Muscle layer of duodenum (tissue), 2 donors: ENCODE results near the gene FAM13C.

Experiments used
- H3K27ac ChIP-seq: one replicate; pipeline ENCODE4 v1.7.0; 2013; ENCODE audit warnings: mild to moderate bottlenecking, low read length
- H3K27me3 ChIP-seq: one replicate; pipeline ENCODE4 v1.7.0; 2013; ENCODE audit warnings: low read depth, mild to moderate bottlenecking, control low read depth, low read length
- H3K36me3 ChIP-seq, 2 donors: one replicate each; pipeline ENCODE4 v1.7.0; 2013; ENCODE audit warnings: low read length in 2 of 2, control low read depth in 1 of 2, mild to moderate bottlenecking in 1 of 2; ENCODE audit not compliant: insufficient read depth in 2 of 2, control insufficient read depth in 1 of 2
- H3K4me1 ChIP-seq, 2 donors: one replicate each; pipeline ENCODE4 v1.7.0; 2013; ENCODE audit warnings: low read length in 2 of 2, mild to moderate bottlenecking in 2 of 2, control low read depth in 1 of 2, moderate library complexity in 1 of 2; ENCODE audit not compliant: insufficient read depth in 2 of 2, control insufficient read depth in 1 of 2
- H3K4me3 ChIP-seq, 2 donors: one replicate each; pipeline ENCODE4 v1.7.0; 2013; ENCODE audit warnings: low read length in 2 of 2, low read depth in 1 of 2, mild to moderate bottlenecking in 1 of 2
- H3K9me3 ChIP-seq, 2 donors: one replicate each; pipeline ENCODE4 v1.7.0; 2013; ENCODE audit warnings: low read length in 2 of 2, control low read depth in 1 of 2, mild to moderate bottlenecking in 1 of 2; ENCODE audit not compliant: control insufficient read depth in 1 of 2
- donor health status: healthy.

Gene FAM13C

DNA sequence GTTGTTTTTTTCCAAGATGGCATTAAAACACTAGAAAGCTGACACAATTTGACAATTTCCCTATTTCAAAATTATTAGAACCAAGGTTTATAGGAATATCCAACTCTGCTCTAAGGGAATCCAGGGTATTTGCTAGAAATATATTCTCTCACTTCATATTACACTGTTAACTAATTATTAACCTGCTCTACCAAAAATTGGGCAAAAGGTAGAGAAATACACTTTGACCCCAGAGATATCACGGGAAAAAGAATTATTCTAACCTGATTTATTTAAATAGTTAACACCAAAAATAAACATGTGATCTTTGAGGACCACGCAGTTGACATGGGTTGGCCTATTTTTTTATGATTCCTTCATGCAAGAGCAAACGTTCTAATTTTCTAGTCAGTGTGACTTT, 21.6 kb upstream of the FAM13C start:
- H3K4me3 ChIP-seq, result no peak overlapping the region
- H3K27me3 ChIP-seq, result no peaks in the 10 kb centered on the region
- H3K4me1 ChIP-seq, result peaks cover 0 to 8% of the 10 kb centered on the region in 2 donors
- H3K27ac ChIP-seq, result no peak overlapping the region
- H3K36me3 ChIP-seq, result no peaks in the 10 kb centered on the region
- H3K9me3 ChIP-seq, result no peaks in the 10 kb centered on the region

- Histone ChIP-seq H3K27ac (no peak overlapping the region), H3K27me3 (no peaks in the 10 kb centered on the region), H3K4me1 (peaks cover 0 to 8% of the 10 kb centered on the region in 2 donors), H3K4me3 (no peak overlapping the region), H3K36me3 (no peaks in the 10 kb centered on the region), H3K9me3 (no peaks in the 10 kb centered on the region)
Observed at GRCh38 chr10:59383436-59383835, 21.1 kb upstream of the FAM13C start.

DNA sequence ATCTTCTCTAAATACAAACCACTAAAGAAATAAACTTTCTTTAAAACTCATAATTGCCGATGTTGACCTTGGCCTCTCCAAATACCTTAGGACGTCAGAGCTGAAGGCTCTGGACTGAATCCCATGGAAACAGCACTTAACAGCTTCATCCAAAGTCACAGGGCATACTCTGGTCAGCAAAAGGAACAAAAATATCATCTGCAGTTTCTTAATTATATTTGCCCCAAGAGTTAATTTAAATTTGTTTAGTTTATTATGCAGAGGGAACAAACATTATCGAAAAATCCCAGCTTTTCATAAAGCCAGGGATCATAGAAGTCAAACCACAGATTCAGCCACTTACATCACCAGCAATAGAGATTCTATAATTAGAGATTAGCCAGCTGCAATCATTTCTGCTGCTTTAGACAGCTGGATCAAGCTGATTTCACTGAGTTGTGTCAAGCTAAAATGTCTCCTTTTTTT, 20.5 kb upstream of the FAM13C start:
- Histone ChIP-seq H3K36me3 (no peaks in the 10 kb centered on the region), H3K4me3 (no peak overlapping the region), H3K9me3 (no peaks in the 10 kb centered on the region), H3K4me1 (peaks cover 0 to 8% of the 10 kb centered on the region in 2 donors), H3K27ac (peak overlapping the region; percentile 0), H3K27me3 (no peaks in the 10 kb centered on the region)

GRCh38 chr10:59381687-59382086, 19.3 kb upstream of the FAM13C start:
- Histone ChIP-seq H3K4me1 (peaks cover 0 to 5% of the 10 kb centered on the region in 2 donors), H3K9me3 (no peaks in the 10 kb centered on the region), H3K27me3 (no peaks in the 10 kb centered on the region), H3K36me3 (no peaks in the 10 kb centered on the region), H3K27ac (no peak overlapping the region), H3K4me3 (no peak overlapping the region)

DNA sequence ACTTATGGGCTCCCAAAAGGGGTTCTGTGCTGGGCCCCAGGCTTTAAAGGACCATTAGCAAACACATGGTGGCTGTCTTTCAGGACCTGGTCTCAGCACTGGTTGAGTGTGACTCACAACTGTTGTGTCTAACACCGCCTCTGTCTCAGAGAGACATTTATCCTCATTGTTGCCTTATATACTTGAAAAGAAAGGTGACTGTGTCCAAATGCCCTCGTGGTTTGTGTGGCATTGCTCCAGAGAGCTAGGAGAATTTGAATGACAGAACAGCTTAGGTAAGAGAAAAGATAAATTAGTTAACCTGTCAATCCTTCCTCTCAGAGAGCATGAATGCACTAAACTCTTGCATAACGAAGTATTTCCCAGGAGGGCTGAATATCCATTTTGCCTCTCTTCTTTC, 14.5 kb upstream of the FAM13C start:
- H3K9me3 ChIP-seq, result no peaks in the 10 kb centered on the region
- H3K27ac ChIP-seq, result no peak overlapping the region
- H3K36me3 ChIP-seq, result no peaks in the 10 kb centered on the region
- no peak overlapping the region for H3K4me3 ChIP-seq
- H3K4me1 ChIP-seq, result no peaks in the 10 kb centered on the region
- no peaks in the 10 kb centered on the region for H3K27me3 ChIP-seq

GRCh38 chr10:59375990-59376389, 13.6 kb upstream of the FAM13C start:
- no peaks in the 10 kb centered on the region for H3K4me1 ChIP-seq
- H3K27me3 ChIP-seq, result no peaks in the 10 kb centered on the region
- H3K36me3 ChIP-seq, result no peaks in the 10 kb centered on the region
- H3K9me3 ChIP-seq, result no peaks in the 10 kb centered on the region
- no peak overlapping the region for H3K4me3 ChIP-seq
- H3K27ac ChIP-seq, result no peak overlapping the region

DNA sequence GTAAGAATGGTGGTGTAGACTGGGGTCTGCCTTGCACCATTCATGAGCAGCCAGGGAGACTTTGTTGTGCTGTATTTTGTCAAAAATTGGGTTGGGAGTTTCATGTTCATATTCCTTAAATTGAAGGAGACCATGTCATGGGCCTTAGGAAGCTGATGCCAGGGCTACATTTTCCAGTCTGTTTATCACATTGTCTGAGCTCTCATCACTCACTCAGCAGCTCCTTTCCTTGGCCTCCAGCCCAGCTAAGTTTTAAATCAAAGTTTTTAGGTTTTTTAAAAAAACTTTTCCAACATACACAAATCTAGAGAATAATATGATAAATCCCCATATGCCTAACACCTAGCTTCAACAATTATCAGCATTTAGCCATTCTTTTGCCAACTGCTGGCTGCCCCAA, 12.6 kb upstream of the FAM13C start:
- H3K27ac ChIP-seq, result no peak overlapping the region
- H3K9me3 ChIP-seq, result no peaks in the 10 kb centered on the region
- H3K27me3 ChIP-seq, result no peaks in the 10 kb centered on the region
- no peaks in the 10 kb centered on the region for H3K36me3 ChIP-seq
- no peak overlapping the region for H3K4me3 ChIP-seq
- no peaks in the 10 kb centered on the region for H3K4me1 ChIP-seq

DNA sequence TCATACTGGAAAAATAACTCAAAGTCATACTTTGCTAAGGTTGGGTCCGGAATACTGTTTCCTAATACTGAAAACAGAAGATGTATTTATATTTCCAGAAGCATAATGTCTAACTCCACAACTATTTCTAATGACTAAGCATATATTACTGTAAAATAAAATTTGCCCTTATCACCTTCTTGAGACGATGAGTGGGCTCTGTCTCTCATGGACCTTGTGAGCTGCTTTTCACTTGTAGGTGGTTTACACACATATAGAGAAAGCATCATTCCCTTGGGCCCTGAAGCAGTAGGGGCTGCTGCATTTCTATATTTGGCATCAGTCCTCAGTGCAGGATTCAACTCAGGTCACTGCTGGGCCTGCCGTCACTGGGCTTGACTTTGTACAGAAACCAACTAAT, 10.7 kb upstream of the FAM13C start:
- H3K27me3 ChIP-seq, result no peaks in the 10 kb centered on the region
- no peaks in the 10 kb centered on the region for H3K9me3 ChIP-seq
- H3K4me3 ChIP-seq, result no peak overlapping the region
- no peaks in the 10 kb centered on the region for H3K36me3 ChIP-seq
- H3K27ac ChIP-seq, result no peak overlapping the region
- H3K4me1 ChIP-seq, result no peaks in the 10 kb centered on the region

DNA sequence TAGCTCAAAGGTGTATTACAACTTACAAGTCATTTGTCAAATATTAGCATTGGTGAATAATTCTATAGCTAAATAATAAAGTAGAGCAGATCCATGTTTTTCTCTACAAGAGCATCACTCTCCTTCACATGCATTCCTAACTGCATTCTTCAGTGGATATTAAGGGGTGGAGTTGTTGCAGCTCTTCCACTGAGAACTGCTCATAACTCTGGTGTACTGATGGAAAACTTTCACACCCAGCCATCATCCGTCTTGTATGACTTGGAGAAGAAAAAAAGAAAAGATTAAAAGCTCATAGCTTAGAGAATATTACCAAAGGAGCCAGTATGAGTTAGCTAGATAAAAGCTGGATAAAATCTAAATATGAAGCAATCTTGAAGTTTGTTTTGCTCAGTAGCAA, 10.2 kb upstream of the FAM13C start:
- Histone ChIP-seq H3K27ac (no peak overlapping the region), H3K9me3 (no peaks in the 10 kb centered on the region), H3K27me3 (no peaks in the 10 kb centered on the region), H3K4me1 (no peaks in the 10 kb centered on the region), H3K4me3 (no peak overlapping the region), H3K36me3 (no peaks in the 10 kb centered on the region)

GRCh38 chr10:59366290-59366689, 3.9 kb upstream of the FAM13C start:
- Histone ChIP-seq H3K27ac (no peak overlapping the region), H3K4me1 (peaks cover 0 to 4% of the 10 kb centered on the region in 2 donors), H3K27me3 (no peaks in the 10 kb centered on the region), H3K4me3 (no peak overlapping the region), H3K36me3 (no peaks in the 10 kb centered on the region), H3K9me3 (no peaks in the 10 kb centered on the region)

- Histone ChIP-seq H3K4me1 (peaks cover 0 to 20% of the 10 kb centered on the region in 2 donors), H3K27me3 (no peaks in the 10 kb centered on the region), H3K36me3 (no peaks in the 10 kb centered on the region), H3K27ac (peak overlapping the region; percentile 64), H3K9me3 (no peaks in the 10 kb centered on the region), H3K4me3 (peak overlapping the region; percentile 72 to 79)
Observed at GRCh38 chr10:59363446-59363958, 1.2 kb upstream of the FAM13C start.

DNA sequence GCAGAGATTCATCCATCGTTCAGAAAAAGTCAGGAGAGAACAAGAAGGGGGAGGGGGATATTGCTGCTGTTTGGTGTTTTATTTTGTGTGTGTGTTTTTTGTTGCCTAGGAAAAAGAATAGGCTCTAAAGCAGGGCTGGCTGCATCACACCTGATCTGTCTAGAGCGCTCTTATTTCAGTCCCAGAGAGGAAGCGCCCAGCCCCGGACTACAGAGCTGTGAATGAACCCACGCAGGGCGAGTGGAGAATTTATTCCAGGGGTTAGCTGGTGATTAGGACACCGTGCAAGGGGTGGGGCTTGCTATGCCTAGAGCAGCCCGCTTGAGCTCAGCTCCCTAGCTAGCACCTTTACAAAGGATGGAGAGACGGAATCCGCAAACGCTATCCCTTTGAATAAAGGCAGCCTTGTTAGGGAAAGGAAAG, 621 bp upstream of the FAM13C start:
- no peaks in the 10 kb centered on the region for H3K9me3 ChIP-seq
- peak overlapping the region; percentile 72 to 79 for H3K4me3 ChIP-seq
- no peaks in the 10 kb centered on the region for H3K27me3 ChIP-seq
- H3K4me1 ChIP-seq, result peaks cover 0 to 22% of the 10 kb centered on the region in 2 donors
- no peaks in the 10 kb centered on the region for H3K36me3 ChIP-seq
- peak overlapping the region; percentile 64 for H3K27ac ChIP-seq
